ENCODE results near the gene DGCR6L. TPM values are rescaled to one million over a fixed set of nuclear protein-coding genes. Genes with fewer than 3 reads are reported as not detected.

DGCR6L gene
- total and polyA plus RNA-seq, 2 of the 4 experiments (the other 2 are of a cell fraction) = 65.4 to 80.4 TPM

DNA sequence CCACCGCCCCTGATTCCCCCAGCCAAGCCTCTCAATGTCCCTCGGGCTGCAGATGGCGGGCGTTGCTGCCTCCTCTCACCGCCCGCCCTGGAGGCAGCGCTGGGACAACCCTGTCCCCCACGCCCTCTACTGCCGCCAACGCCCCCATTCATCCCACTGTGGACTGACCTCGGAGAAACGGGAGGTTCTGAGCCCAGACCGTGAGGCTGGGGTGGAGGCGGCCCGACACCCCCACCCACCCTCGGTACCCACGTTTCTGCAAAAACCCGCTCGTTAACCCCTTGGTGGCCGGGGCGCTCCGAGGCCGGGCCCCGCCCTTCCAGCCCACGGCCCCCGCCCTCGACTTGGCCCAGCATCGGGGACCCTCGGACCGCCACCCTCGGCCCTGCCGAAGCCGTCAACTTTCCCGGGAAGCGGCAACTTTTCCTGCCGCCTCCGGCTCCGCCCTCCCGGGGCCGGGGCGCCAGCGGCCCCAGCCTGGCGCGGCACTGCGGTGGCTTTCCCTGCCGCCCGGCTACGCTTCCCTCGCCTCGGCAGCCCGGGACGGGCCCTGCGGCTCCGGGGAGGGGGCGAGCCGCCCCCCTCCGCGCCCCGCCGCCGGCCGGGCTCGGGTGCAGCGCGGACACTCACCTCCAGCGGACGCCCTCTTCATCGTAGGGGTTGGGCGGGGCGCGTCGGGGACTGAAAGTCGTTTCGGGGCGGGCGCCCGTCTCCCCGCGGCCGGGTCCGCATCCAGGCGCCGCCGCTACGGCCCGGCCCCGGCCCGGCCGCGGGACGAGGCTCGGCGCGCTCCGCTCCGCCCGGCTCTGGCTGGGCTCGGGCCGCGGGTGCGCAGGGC lies 52.2 kb downstream of the DGCR6L start:
- dilution Hi-C loops (cut with HindIII; ENCODE audit: low sequenced_read_pairs, unreplicated experiment) = no loop called here
- intact Hi-C loops (cut with micrococcal nuclease) = loop anchor here (2.0 to 5.0 kb wide), 2 partner anchors 90 to 111 kb away; no protein-coding TSS in a partner anchor
- Histone ChIP-seq H3K79me1 (ENCODE audit: low read depth in 1 of 2, low read length in 2 of 2) (no peaks in the 10 kb centered on the region), H4K5ac (ENCODE audit: low read depth, low read length) (no peak overlapping the region), H2AK9ac (replicated peaks; ENCODE audit: low read depth, low read length, poor library complexity) (no peak overlapping the region), H3K4ac (ENCODE audit: low read depth, low read length) (no peak overlapping the region), H3K4me1 (ENCODE audit: control insufficient read depth, insufficient read depth, low read length) (no peaks in the 10 kb centered on the region), H2BK15ac (ENCODE audit: low read depth, low read length) (no peak overlapping the region), H3K56ac (ENCODE audit: extremely low read depth, insufficient read depth, low read length) (no peak overlapping the region), H4K91ac (ENCODE audit: insufficient read depth, low read depth, low read length) (no peak overlapping the region), H3K9me3 (ENCODE audit: control insufficient read depth, insufficient read depth, low read length) (no peaks in the 10 kb centered on the region), H3K27me3 (ENCODE audit: control insufficient read depth, insufficient read depth, low read length) (peaks cover 27% of the 10 kb centered on the region), H4K20me1 (ENCODE audit: insufficient read depth, low read length) (no peaks in the 10 kb centered on the region; the same call in none of the 2 replicates), H2AK5ac (ENCODE audit: low read depth, low read length) (no peak overlapping the region), H3K14ac (replicated peaks; ENCODE audit: low read depth, low read length) (no peak overlapping the region), H2BK120ac (ENCODE audit: low read depth, low read length) (no peak overlapping the region), H2AFZ (replicated peaks; ENCODE audit: low read length, poor library complexity) (peak overlapping the region; percentile 72), H4K8ac (ENCODE audit: low read depth in 2 of 2, low read length in 2 of 2) (no peak overlapping the region), H3K23ac (ENCODE audit: low read depth, low read length) (no peak overlapping the region), H3K27ac (ENCODE audit: insufficient read depth, low read length) (no peak overlapping the region), H3K9ac (ENCODE audit: low read depth, low read length) (no peak overlapping the region), H3K4me2 (ENCODE audit: low read depth, low read length) (peak overlapping the region; percentile 39), H3K4me3 (ENCODE audit: insufficient read depth, low read depth, low read length) (peak overlapping the region; percentile 20), H3K9me1 (ENCODE audit: insufficient read depth, low read length) (no peaks in the 10 kb centered on the region), H2BK5ac (ENCODE audit: low read depth, low read length, poor library complexity, severe bottlenecking) (no peak overlapping the region), H3K36me3 (ENCODE audit: control insufficient read depth, insufficient read depth, low read length) (no peaks in the 10 kb centered on the region), H2BK20ac (ENCODE audit: low read depth, low read length) (no peak overlapping the region), H3K18ac (ENCODE audit: low read depth, low read length) (no peak overlapping the region)
- CTCF ChIA-PET = no interaction called here
- WGBS, 2 experiments (ENCODE audit: extremely low coverage in 2 of 2, insufficient read length in 1 of 2) = 2% methylated on average over 31 of the region's 101 CpGs; no CpG with 5 or more reads in 1 of the 2 experiments
- in situ Hi-C loops (cut with MboI; ENCODE audit: low sequenced_read_pairs) = no loop called here
- BruUV-seq (replicated peaks) = no TSS peak
- ATAC-seq (ENCODE audit: low read depth) (no peak), DNase-seq (no peak)
- POLR2A ChIA-PET (ENCODE audit: unreplicated experiment) = no interaction called here
- TF ChIP-seq, protein P1, sequence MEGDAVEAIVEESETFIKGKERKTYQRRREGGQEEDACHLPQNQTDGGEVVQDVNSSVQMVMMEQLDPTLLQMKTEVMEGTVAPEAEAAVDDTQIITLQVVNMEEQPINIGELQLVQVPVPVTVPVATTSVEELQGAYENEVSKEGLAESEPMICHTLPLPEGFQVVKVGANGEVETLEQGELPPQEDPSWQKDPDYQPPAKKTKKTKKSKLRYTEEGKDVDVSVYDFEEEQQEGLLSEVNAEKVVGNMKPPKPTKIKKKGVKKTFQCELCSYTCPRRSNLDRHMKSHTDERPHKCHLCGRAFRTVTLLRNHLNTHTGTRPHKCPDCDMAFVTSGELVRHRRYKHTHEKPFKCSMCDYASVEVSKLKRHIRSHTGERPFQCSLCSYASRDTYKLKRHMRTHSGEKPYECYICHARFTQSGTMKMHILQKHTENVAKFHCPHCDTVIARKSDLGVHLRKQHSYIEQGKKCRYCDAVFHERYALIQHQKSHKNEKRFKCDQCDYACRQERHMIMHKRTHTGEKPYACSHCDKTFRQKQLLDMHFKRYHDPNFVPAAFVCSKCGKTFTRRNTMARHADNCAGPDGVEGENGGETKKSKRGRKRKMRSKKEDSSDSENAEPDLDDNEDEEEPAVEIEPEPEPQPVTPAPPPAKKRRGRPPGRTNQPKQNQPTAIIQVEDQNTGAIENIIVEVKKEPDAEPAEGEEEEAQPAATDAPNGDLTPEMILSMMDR (conservative IDR thresholded peaks at IDR 0.05; ENCODE audit: low read depth, low read length) = no peak
- no peak for TF ChIP-seq CEBPB (IDR thresholded peaks at IDR 0.05; ENCODE audit: low read depth, low read length)
- no peak for TF ChIP-seq CHD1 (IDR thresholded peaks at IDR 0.05; ENCODE audit: low read depth, low read length)
- no peak for TF ChIP-seq RFX5 (IDR thresholded peaks at IDR 0.05; ENCODE audit: low read depth, low read length)
- no peak for TF ChIP-seq RAD21 (IDR thresholded peaks at IDR 0.05; ENCODE audit: low read length)
- TF ChIP-seq, protein P2, sequence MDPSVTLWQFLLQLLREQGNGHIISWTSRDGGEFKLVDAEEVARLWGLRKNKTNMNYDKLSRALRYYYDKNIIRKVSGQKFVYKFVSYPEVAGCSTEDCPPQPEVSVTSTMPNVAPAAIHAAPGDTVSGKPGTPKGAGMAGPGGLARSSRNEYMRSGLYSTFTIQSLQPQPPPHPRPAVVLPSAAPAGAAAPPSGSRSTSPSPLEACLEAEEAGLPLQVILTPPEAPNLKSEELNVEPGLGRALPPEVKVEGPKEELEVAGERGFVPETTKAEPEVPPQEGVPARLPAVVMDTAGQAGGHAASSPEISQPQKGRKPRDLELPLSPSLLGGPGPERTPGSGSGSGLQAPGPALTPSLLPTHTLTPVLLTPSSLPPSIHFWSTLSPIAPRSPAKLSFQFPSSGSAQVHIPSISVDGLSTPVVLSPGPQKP (IDR thresholded peaks at IDR 0.05; ENCODE audit: borderline replicate concordance, low read depth, low read length) = no peak
- TF ChIP-seq, protein P3, sequence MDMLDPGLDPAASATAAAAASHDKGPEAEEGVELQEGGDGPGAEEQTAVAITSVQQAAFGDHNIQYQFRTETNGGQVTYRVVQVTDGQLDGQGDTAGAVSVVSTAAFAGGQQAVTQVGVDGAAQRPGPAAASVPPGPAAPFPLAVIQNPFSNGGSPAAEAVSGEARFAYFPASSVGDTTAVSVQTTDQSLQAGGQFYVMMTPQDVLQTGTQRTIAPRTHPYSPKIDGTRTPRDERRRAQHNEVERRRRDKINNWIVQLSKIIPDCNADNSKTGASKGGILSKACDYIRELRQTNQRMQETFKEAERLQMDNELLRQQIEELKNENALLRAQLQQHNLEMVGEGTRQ (IDR thresholded peaks at IDR 0.05; ENCODE audit: low read depth, low read length) = no peak
- no peak for TF ChIP-seq BHLHE40 (IDR thresholded peaks at IDR 0.05; ENCODE audit: low read depth, low read length)
- TF ChIP-seq MXI1 (IDR thresholded peaks at IDR 0.05; ENCODE audit: borderline replicate concordance, low read depth, low read length) = no peak
- no peak for TF ChIP-seq RCOR1 (IDR thresholded peaks at IDR 0.05; ENCODE audit: insufficient replicate concordance, low read length)
- no peak for TF ChIP-seq SMC3 (IDR thresholded peaks at IDR 0.05; ENCODE audit: low read depth, low read length)
- no peak for TF ChIP-seq MAZ (IDR thresholded peaks at IDR 0.05; ENCODE audit: borderline replicate concordance, low read depth, low read length)
- TF ChIP-seq POLR2A (IDR thresholded peaks at IDR 0.05; ENCODE audit: low read depth, low read length) = no peak
- no peak for TF ChIP-seq NFE2L2 (IDR thresholded peaks at IDR 0.05; ENCODE audit: low read depth, low read length)
- no peak for TF ChIP-seq FOS (IDR thresholded peaks at IDR 0.05; ENCODE audit: low read depth, low read length)
